ENCODE results near the gene AP3M1. TPM values are rescaled to one million over a fixed set of nuclear protein-coding genes. Genes with fewer than 3 reads are reported as not detected.

Gene AP3M1
- total RNA-seq = 25.8 and 30.3 TPM in 2 replicates

GRCh38 chr10:74150204-74150989 lies at the start of gene AP3M1:
AP3M1 (minus strand) TSS chr10:74150828; CDS start chr10:74138379, 12,449 bp downstream.

GRCh38 chr10:74150990-74151878 lies 606 bp upstream of the AP3M1 start, which contains the start of gene ADK:
ADK (plus strand) TSS chr10:74151221; CDS start chr10:74151279, 58 bp downstream.

Other genes starting within 250 kb of the AP3M1 start
- gene PLAU, start 239.7 kb downstream of the AP3M1 start, total RNA-seq = 167 and 177 TPM in 2 replicates
- gene VCL, start 152.7 kb downstream of the AP3M1 start, total RNA-seq = 77.5 and 96.2 TPM in 2 replicates
- 81.3 and 82.2 TPM in 2 replicates for gene ADK, start 393 bp upstream of the AP3M1 start, total RNA-seq

Measured in airway epithelial cell (primary cell).